Fibroblast of lung (primary cell): Measurements from ENCODE around the gene RFX2. TPM values are rescaled to one million over a fixed set of nuclear protein-coding genes. Genes with fewer than 3 reads are reported as not detected.
"Not testable (repeated sequence)": the region's sequence is repeated elsewhere in the genome, so short reads cannot be mapped to it uniquely, and the experiment has no call there.

Experiments used
- DNase-seq, 2 donors: peaks; one replicate each; pipeline versions ENCODE4 v3.0.0 to v3.0.0-alpha.2; 2010; ENCODE audit warnings: low read depth in 2 of 2
- H2AFZ ChIP-seq: 2 replicates; pipeline ENCODE4 v1.5.1; 2012; ENCODE audit warnings: low read length, control low read depth, inconsistent platforms
- H3K27ac ChIP-seq: 2 replicates; pipeline ENCODE4 v1.5.1; 2011; ENCODE audit warnings: low read length, control low read depth; ENCODE audit not compliant: insufficient read depth
- H3K27me3 ChIP-seq: 2 replicates; pipeline ENCODE4 v1.5.1; 2011; ENCODE audit warnings: mild to moderate bottlenecking, low read length; ENCODE audit not compliant: control insufficient read depth, insufficient read depth
- H3K36me3 ChIP-seq: 2 replicates; pipeline ENCODE4 v1.5.1; 2011; ENCODE audit warnings: low read length; ENCODE audit not compliant: control insufficient read depth, insufficient read depth
- H3K4me1 ChIP-seq: 2 replicates; pipeline ENCODE4 v1.5.1; 2011; ENCODE audit warnings: low read length; ENCODE audit not compliant: control insufficient read depth, insufficient read depth; ENCODE audit errors: extremely low read depth
- H3K4me2 ChIP-seq: 2 replicates; pipeline ENCODE4 v1.5.1; 2011; ENCODE audit warnings: low read length, control low read depth; ENCODE audit not compliant: insufficient read depth; ENCODE audit errors: extremely low read depth
- H3K4me3 ChIP-seq, 4 experiments: fragments of 200-600 bp in 1 of 4; sonication (generic) in 1 of 4; replicated peaks in 1 of 4; 2 replicates each; pipeline ENCODE4 v1.5.1; 2011 to 2016; ENCODE audit warnings: low read length in 4 of 4, low read depth in 3 of 4, mild to moderate bottlenecking in 3 of 4, control low read depth in 2 of 4, inconsistent platforms in 1 of 4, mixed read lengths in 1 of 4; ENCODE audit not compliant: insufficient read depth in 1 of 4; ENCODE audit errors: control extremely low read depth in 1 of 4
- H3K79me2 ChIP-seq: 2 replicates; pipeline ENCODE4 v1.5.1; 2012; ENCODE audit warnings: mild to moderate bottlenecking, low read length, inconsistent platforms; ENCODE audit not compliant: control insufficient read depth, insufficient read depth
- H3K9ac ChIP-seq: 2 replicates; pipeline ENCODE4 v1.5.1; 2011; ENCODE audit warnings: mild to moderate bottlenecking, low read length, control low read depth; ENCODE audit not compliant: insufficient read depth
- H3K9me3 ChIP-seq: 2 replicates; pipeline ENCODE4 v1.5.1; 2012; ENCODE audit warnings: low read depth, low read length; ENCODE audit not compliant: control insufficient read depth, insufficient read depth
- H4K20me1 ChIP-seq: 2 replicates; pipeline ENCODE4 v1.5.1; 2011; ENCODE audit warnings: low read length; ENCODE audit not compliant: control insufficient read depth, insufficient read depth; ENCODE audit errors: extremely low read depth
- EZH2 ChIP-seq: IDR thresholded peaks from 2 replicates; pipeline ENCODE4 v1.5.1; 2012; ENCODE audit warnings: low read length, control low read depth, mild to moderate bottlenecking; ENCODE audit errors: missing control alignments
- polyA plus RNA-seq, 2 donors: library from polyadenylated mRNA; depleted of rRNA in 1 of 2; stranded (reverse) in 1 of 2; unstranded in 1 of 2; fragments of >200 nt; gene quantifications; 2 replicates each; pipeline ENCODE4 v1.2.1, GENCODE V29; 2011 to 2012; ENCODE audit warnings: missing spikeins in 1 of 2
- total RNA-seq: library from RNA; depleted of rRNA; stranded (reverse); fragments of >200 nt; gene quantifications from 2 replicates; pipeline ENCODE4 v1.2.1, GENCODE V29; 2014
- TF ChIP-seq, protein P1 (sequence below), 2 donors: IDR thresholded peaks in 1 of 2; conservative IDR thresholded peaks in 1 of 2; 1 replicate in 1 of 2; 2 replicates in 1 of 2; pipeline ENCODE4 v1.5.1; 2011 to 2012; ENCODE audit warnings: low read length in 2 of 2, control low read depth in 1 of 2, inconsistent platforms in 1 of 2, low read depth in 1 of 2, mild to moderate bottlenecking in 1 of 2

RFX2 gene
- total and polyA plus RNA-seq, 2 donors (not counting 1 experiment from before 2014, with no cell fraction given), result 2.5 to 9.6 TPM

DNA sequence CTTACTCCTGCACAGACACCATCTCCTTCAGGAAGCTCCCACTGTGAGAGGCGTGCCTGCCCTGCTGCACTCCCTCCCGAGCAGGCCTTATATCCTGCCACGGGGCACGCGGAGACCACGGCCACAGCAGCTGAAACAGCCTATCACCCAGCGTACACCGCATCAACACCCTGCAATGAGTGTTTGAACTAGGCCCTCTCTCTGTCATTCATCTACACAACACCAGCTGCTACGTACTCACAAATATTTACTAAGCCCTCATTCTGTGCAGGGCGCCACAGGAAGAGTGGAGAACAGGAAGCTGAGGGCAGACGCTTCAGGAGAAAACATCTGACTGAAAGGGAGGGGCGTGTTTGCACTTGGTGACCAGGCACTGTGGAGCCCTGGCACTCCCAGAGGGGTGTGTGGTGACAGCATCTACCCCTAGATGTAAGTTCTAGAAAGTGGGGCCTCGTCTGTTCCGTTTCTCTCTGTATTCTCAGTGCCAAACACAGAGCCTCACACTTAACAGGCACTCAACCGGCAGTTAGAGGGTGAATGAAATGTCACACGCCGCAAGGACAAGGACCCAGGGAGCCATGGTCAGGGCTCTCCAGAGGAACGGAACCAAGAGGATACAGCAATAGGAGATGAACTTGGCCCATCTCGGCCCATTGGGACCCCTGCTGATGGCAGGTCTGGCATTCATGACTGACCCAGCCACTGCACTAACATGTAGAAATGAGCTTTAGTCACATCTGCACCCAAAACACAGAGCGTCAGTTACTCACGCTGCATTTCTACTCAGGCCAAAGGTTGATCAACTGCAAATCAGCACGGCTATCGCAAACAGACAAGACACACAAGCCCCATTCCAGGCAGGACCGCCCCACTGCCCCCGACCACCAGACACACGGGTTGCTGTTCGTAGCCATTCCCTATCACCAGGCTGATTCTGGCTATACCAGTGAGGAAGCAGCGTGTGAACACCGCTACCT, 148.0 kb downstream of the RFX2 start:
- H3K36me3 ChIP-seq, result peaks cover 1% of the 10 kb centered on the region
- H4K20me1 ChIP-seq, result peaks cover 1% of the 10 kb centered on the region
- H3K4me1 ChIP-seq, result peaks cover 44% of the 10 kb centered on the region
- peak; percentile 23 to 69 for DNase-seq
- no peak overlapping the region for H2AFZ ChIP-seq
- H3K27me3 ChIP-seq, result no peaks in the 10 kb centered on the region
- no peak overlapping the region for H3K4me3 ChIP-seq
- H3K9me3 ChIP-seq, result no peaks in the 10 kb centered on the region
- TF ChIP-seq EZH2, result no peak
- TF ChIP-seq, protein P1, sequence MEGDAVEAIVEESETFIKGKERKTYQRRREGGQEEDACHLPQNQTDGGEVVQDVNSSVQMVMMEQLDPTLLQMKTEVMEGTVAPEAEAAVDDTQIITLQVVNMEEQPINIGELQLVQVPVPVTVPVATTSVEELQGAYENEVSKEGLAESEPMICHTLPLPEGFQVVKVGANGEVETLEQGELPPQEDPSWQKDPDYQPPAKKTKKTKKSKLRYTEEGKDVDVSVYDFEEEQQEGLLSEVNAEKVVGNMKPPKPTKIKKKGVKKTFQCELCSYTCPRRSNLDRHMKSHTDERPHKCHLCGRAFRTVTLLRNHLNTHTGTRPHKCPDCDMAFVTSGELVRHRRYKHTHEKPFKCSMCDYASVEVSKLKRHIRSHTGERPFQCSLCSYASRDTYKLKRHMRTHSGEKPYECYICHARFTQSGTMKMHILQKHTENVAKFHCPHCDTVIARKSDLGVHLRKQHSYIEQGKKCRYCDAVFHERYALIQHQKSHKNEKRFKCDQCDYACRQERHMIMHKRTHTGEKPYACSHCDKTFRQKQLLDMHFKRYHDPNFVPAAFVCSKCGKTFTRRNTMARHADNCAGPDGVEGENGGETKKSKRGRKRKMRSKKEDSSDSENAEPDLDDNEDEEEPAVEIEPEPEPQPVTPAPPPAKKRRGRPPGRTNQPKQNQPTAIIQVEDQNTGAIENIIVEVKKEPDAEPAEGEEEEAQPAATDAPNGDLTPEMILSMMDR (conservative IDR thresholded peaks at IDR 0.05 in 1 of 2, IDR thresholded peaks at IDR 0.05 in 1 of 2; ENCODE audit: low read depth in 1 of 2, low read length in 2 of 2), result no peak
- H3K4me2 ChIP-seq, result peak overlapping the region; percentile 17
- H3K9ac ChIP-seq, result peak overlapping the region; percentile 48
- peak overlapping the region; percentile 49 for H3K27ac ChIP-seq
- peaks cover 91% of the 10 kb centered on the region for H3K79me2 ChIP-seq

DNA sequence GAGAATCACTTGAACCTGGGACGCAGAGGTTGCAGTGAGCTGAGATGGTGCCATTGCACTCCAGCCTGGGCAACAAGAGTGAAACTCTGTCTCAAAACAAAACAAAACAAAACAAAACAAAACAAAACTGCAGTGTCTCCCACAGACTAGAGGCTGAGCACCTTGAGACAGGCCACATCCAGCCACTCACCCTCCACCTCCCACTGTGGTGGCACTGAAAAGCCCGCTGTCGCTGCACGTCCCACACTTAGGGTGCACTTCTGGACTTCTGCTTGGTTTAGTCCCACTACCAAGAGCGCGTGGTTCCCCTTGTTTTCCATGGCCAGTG, 148.7 kb downstream of the RFX2 start:
- Histone ChIP-seq H3K4me2 (peak overlapping the region; percentile 17), H3K79me2 (peaks cover 93% of the 10 kb centered on the region), H3K9ac (peak overlapping the region; percentile 48), H3K27ac (peak overlapping the region; percentile 49), H3K4me1 (peaks cover 37% of the 10 kb centered on the region)
- not testable (repeated sequence) for H3K4me3 ChIP-seq, DNase-seq, H3K36me3 ChIP-seq, H3K27me3 ChIP-seq, H2AFZ ChIP-seq, H4K20me1 ChIP-seq, H3K9me3 ChIP-seq

DNA sequence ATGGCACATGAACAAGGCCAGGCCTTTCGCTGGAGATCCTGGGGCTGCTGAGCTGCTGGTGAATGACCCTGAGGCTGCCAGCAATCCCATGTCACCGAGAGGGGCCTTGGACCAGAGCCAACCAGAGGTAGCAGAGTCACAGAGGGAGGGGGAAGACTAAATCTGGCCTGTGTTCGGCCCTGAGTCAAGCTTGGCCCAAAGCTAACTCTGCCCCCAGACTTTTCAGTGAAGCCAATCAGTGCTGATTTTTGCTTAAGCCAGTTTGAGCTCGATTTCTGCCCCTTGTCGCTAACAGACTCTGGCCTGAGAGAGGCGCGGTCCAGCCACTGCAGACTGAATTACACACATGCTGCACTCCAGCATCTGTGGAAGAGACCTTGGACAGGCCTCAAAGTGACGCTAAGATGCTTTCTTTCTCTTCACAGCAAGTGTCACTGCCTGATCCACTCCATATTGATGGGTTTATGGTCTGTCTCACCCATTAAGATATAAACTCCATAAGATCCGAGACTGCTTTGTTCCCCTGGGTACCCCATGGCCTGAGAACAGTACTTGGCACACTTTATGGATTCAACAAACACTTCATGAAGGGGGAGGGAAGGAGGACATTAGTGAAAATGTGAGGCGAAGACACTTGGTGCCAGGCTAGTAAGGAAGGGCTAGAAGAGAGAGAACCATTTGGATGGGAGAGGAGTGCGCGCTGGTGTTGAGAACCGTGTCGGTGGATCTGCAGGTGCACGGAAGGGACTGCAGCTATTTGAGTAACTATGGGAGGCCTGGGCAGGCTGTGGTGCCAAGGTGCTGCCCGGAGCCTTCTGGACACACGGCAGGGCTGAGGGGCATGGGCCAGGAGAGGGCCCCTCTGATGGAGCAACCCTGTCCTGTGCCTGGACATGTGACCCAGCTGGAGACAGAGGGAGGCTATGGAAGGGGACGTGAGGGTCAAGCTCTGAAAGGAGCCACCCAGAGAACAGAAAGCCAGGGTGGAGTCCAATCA, 150.0 kb downstream of the RFX2 start:
- Histone ChIP-seq H3K4me1 (peaks cover 25% of the 10 kb centered on the region), H3K9me3 (no peaks in the 10 kb centered on the region), H4K20me1 (peaks cover 1% of the 10 kb centered on the region)

More for the DNA sequence above, 150.0 kb downstream of the RFX2 start:
- Histone ChIP-seq H3K27ac (no peak overlapping the region), H3K4me3 (no peak overlapping the region), H3K36me3 (peaks cover 1% of the 10 kb centered on the region), H3K4me2 (no peak overlapping the region), H3K9ac (no peak overlapping the region), H3K79me2 (peaks cover 89% of the 10 kb centered on the region), H3K27me3 (no peaks in the 10 kb centered on the region), H2AFZ (no peak overlapping the region)
- no peak for TF ChIP-seq EZH2
- TF ChIP-seq, protein P1 (conservative IDR thresholded peaks at IDR 0.05 in 1 of 2, IDR thresholded peaks at IDR 0.05 in 1 of 2; ENCODE audit: low read depth in 1 of 2, low read length in 2 of 2), result no peak
- DNase-seq, result no peak
